Fibroblast of skin of scalp (primary cell): ENCODE measurements around the gene CYP2S1.
A peak's percentile ranks its signal among the peaks of the same experiment; 100 is the strongest.

Experiments used
- DNase-seq: peaks from one replicate; pipeline ENCODE4 v3.0.0-alpha.2; 2013

Gene CYP2S1

GRCh38 chr19:41195675-41196497 is 2.9 kb downstream of the CYP2S1 start:
- DNase-seq: no peak

- DNase-seq: no peak
Measured at GRCh38 chr19:41198559-41198958, 5.5 kb downstream of the CYP2S1 start.

GRCh38 chr19:41203371-41203770 is 10.4 kb downstream of the CYP2S1 start:
- DNase-seq: no peak

- DNase-seq: peak; percentile 85
Measured at GRCh38 chr19:41204338-41204737, 11.3 kb downstream of the CYP2S1 start.

GRCh38 chr19:41205995-41206394 is 13.0 kb downstream of the CYP2S1 start:
- DNase-seq: no peak

- no peak for DNase-seq
Measured at GRCh38 chr19:41206456-41206855, 13.4 kb downstream of the CYP2S1 start.

- DNase-seq: peak; percentile 50
Measured at GRCh38 chr19:41206926-41207750, 14.1 kb downstream of the CYP2S1 start.

GRCh38 chr19:41214161-41214560 is 21.1 kb downstream of the CYP2S1 start:
- DNase-seq: no peak

GRCh38 chr19:41217741-41218140 is 24.7 kb downstream of the CYP2S1 start:
- no peak for DNase-seq

GRCh38 chr19:41218249-41218614 is 25.2 kb downstream of the CYP2S1 start:
- no peak for DNase-seq

- DNase-seq: peak; percentile 85
Measured at GRCh38 chr19:41218615-41219507, 25.8 kb downstream of the CYP2S1 start, which contains the start of gene AXL. Gene AXL, plus strand, starts transcription at chr19:41219223. Its CDS starts 170 bp downstream, at chr19:41219393.

GRCh38 chr19:41219924-41220567 is 27.0 kb downstream of the CYP2S1 start:
- peak; percentile 81 for DNase-seq

GRCh38 chr19:41220811-41221210 is 27.8 kb downstream of the CYP2S1 start:
- no peak for DNase-seq

GRCh38 chr19:41221514-41222205 is 28.6 kb downstream of the CYP2S1 start:
- DNase-seq: no peak

- DNase-seq: no peak
Measured at GRCh38 chr19:41222240-41222639, 29.2 kb downstream of the CYP2S1 start.

- peak; percentile 92 for DNase-seq
Measured at GRCh38 chr19:41223431-41224234, 30.6 kb downstream of the CYP2S1 start.

- no peak for DNase-seq
Measured at GRCh38 chr19:41224632-41225031, 31.6 kb downstream of the CYP2S1 start.

GRCh38 chr19:41225238-41226052 is 32.4 kb downstream of the CYP2S1 start:
- DNase-seq: peak; percentile 99

GRCh38 chr19:41226053-41226873 is 33.2 kb downstream of the CYP2S1 start:
- DNase-seq: peak; percentile 90
